IMR-90 (cell line): ENCODE measurements around the gene DPH6. TPM values are rescaled to one million over a fixed set of nuclear protein-coding genes. Genes with fewer than 3 reads are reported as not detected.

Experiments
- ATAC-seq: fragments of 200-7000 bp; cut with Tn5 transposase; 2 replicates; pipeline ENCODE4 v1.9.1; 2020; ENCODE audit warnings: low read depth, mild to moderate bottlenecking, moderate library complexity
- BruUV-seq: library from RNA; stranded (reverse); fragments of 400-500 nt; replicated peaks from 2 replicates; lab custom pipeline; 2021; lab: Mats Ljungman, UMichigan
- CTCF ChIA-PET: fragments of 300-600 bp; formaldehyde crosslinking; extraction: SDS; loops from one replicate; lab custom pipeline; 2021; ENCODE audit warnings: antibody characterized with exemption; lab: Yijun Ruan, JAX
- POLR2A ChIA-PET: fragments of 300-600 bp; sonication (Branson Sonifier 250); formaldehyde crosslinking; loops from one replicate; lab custom pipeline; 2022; ENCODE audit warnings: antibody characterized with exemption; ENCODE audit not compliant: unreplicated experiment; lab: Charles Lee
- DNase-seq: peaks from one replicate; pipeline ENCODE4 v3.0.0; 2013
- H2AFZ ChIP-seq: replicated peaks from 2 replicates; pipeline ENCODE3; 2013; ENCODE audit warnings: low read length, mild to moderate bottlenecking; ENCODE audit not compliant: poor library complexity
- H2AK5ac ChIP-seq: 2 replicates; pipeline ENCODE4 v1.6.1; 2013; ENCODE audit warnings: low read depth, low read length, inconsistent platforms
- H2AK9ac ChIP-seq: replicated peaks from 2 replicates; pipeline ENCODE3; 2013; ENCODE audit warnings: mild to moderate bottlenecking, low read depth, low read length, moderate library complexity; ENCODE audit not compliant: poor library complexity
- H2BK120ac ChIP-seq: 2 replicates; pipeline ENCODE4 v1.6.1; 2013; ENCODE audit warnings: low read depth, low read length, inconsistent platforms
- H2BK15ac ChIP-seq: 3 replicates; pipeline ENCODE4 v1.6.1; 2013; ENCODE audit warnings: low read depth, low read length, inconsistent platforms
- H2BK20ac ChIP-seq: 2 replicates; pipeline ENCODE4 v1.6.1; 2013; ENCODE audit warnings: low read depth, mild to moderate bottlenecking, inconsistent platforms, low read length, moderate library complexity
- H2BK5ac ChIP-seq: 2 replicates; pipeline ENCODE4 v1.6.1; 2013; ENCODE audit warnings: mild to moderate bottlenecking, low read depth, low read length, inconsistent platforms; ENCODE audit not compliant: poor library complexity, severe bottlenecking
- H3K14ac ChIP-seq: replicated peaks from 2 replicates; pipeline ENCODE4 v1.6.1; 2013; ENCODE audit warnings: low read depth, low read length, inconsistent platforms
- H3K18ac ChIP-seq: 2 replicates; pipeline ENCODE4 v1.6.1; 2013; ENCODE audit warnings: low read depth, low read length, control low read depth
- H3K23ac ChIP-seq: 2 replicates; pipeline ENCODE4 v1.6.1; 2013; ENCODE audit warnings: low read depth, low read length, inconsistent platforms
- H3K27ac ChIP-seq: 2 replicates; pipeline ENCODE4 v1.5.1; 2013; ENCODE audit warnings: mild to moderate bottlenecking, control low read depth, low read length; ENCODE audit not compliant: insufficient read depth
- H3K27me3 ChIP-seq: 2 replicates; pipeline ENCODE4 v1.6.1; 2013; ENCODE audit warnings: low read length; ENCODE audit not compliant: control insufficient read depth, insufficient read depth
- H3K36me3 ChIP-seq: 2 replicates; pipeline ENCODE4 v1.6.1; 2013; ENCODE audit warnings: low read length, mixed read lengths; ENCODE audit not compliant: control insufficient read depth, insufficient read depth
- H3K4ac ChIP-seq: 2 replicates; pipeline ENCODE4 v1.6.1; 2013; ENCODE audit warnings: low read depth, low read length, inconsistent platforms
- H3K4me1 ChIP-seq: 2 replicates; pipeline ENCODE4 v1.6.1; 2013; ENCODE audit warnings: low read length, mixed read lengths; ENCODE audit not compliant: control insufficient read depth, insufficient read depth
- H3K4me2 ChIP-seq: 2 replicates; pipeline ENCODE4 v1.6.1; 2013; ENCODE audit warnings: low read depth, mild to moderate bottlenecking, control low read depth, low read length, moderate library complexity
- H3K4me3 ChIP-seq: 2 replicates; pipeline ENCODE4 v1.5.1; 2013; ENCODE audit warnings: low read depth, mild to moderate bottlenecking, control low read depth, low read length, moderate library complexity; ENCODE audit not compliant: insufficient read depth
- H3K56ac ChIP-seq: 2 replicates; pipeline ENCODE4 v1.6.1; 2013; ENCODE audit warnings: low read length, inconsistent platforms; ENCODE audit not compliant: insufficient read depth; ENCODE audit errors: extremely low read depth
- H3K79me1 ChIP-seq, 2 experiments: 2 replicates each; pipeline ENCODE4 v1.6.1; 2013; ENCODE audit warnings: low read length in 2 of 2, inconsistent platforms in 1 of 2, low read depth in 1 of 2
- H3K9ac ChIP-seq: 2 replicates; pipeline ENCODE4 v1.6.1; 2013; ENCODE audit warnings: low read depth, low read length, control low read depth
- H3K9me1 ChIP-seq: 2 replicates; pipeline ENCODE4 v1.6.1; 2013; ENCODE audit warnings: low read length, inconsistent platforms; ENCODE audit not compliant: insufficient read depth
- H3K9me3 ChIP-seq: 2 replicates; pipeline ENCODE4 v1.6.1; 2013; ENCODE audit warnings: low read length; ENCODE audit not compliant: control insufficient read depth, insufficient read depth
- H4K20me1 ChIP-seq: 2 replicates; pipeline ENCODE4 v1.6.1; 2013; ENCODE audit warnings: low read length, inconsistent platforms; ENCODE audit not compliant: insufficient read depth
- H4K5ac ChIP-seq: 2 replicates; pipeline ENCODE4 v1.6.1; 2013; ENCODE audit warnings: mild to moderate bottlenecking, low read depth, low read length, control low read depth
- H4K8ac ChIP-seq, 2 experiments: 2 replicates each; pipeline ENCODE4 v1.6.1; 2013; ENCODE audit warnings: low read depth in 2 of 2, low read length in 2 of 2, control low read depth in 1 of 2, inconsistent platforms in 1 of 2
- H4K91ac ChIP-seq: 2 replicates; pipeline ENCODE4 v1.6.1; 2013; ENCODE audit warnings: low read depth, low read length, inconsistent platforms; ENCODE audit not compliant: insufficient read depth
- CTCF ChIP-seq: conservative IDR thresholded peaks from 2 replicates; pipeline ENCODE4 v1.5.1; 2012; ENCODE audit warnings: mild to moderate bottlenecking, low read depth, low read length, improper control_type of control experiment
- MAZ ChIP-seq: IDR thresholded peaks from 2 replicates; pipeline ENCODE4 v1.6.1; 2012; ENCODE audit warnings: low read depth, mild to moderate bottlenecking, low read length, improper control_type of control experiment, moderate library complexity, borderline replicate concordance
- MXI1 ChIP-seq: IDR thresholded peaks from 2 replicates; pipeline ENCODE4 v1.6.1; 2012; ENCODE audit warnings: low read depth, mild to moderate bottlenecking, low read length, moderate library complexity, borderline replicate concordance
- NFE2L2 ChIP-seq: fragments of 150-350 bp; IDR thresholded peaks from 2 replicates; pipeline ENCODE4 v1.6.1; 2016; ENCODE audit warnings: low read depth, mild to moderate bottlenecking, low read length
- SMC3 ChIP-seq: fragments of 150-350 bp; IDR thresholded peaks from 2 replicates; pipeline ENCODE4 v1.6.1; 2016; ENCODE audit warnings: low read depth, mild to moderate bottlenecking, antibody characterized with exemption, low read length, moderate library complexity
- WGBS, 2 experiments: methylation state at CpG; one replicate each; pipeline versions ENCODE4 v1.1.5 to v1.1.7; 2013; ENCODE audit warnings: missing lambda C conversion rate in 2 of 2; ENCODE audit not compliant: insufficient read length in 1 of 2; ENCODE audit errors: extremely low coverage in 2 of 2; 5-methylcytosine and 5-hydroxymethylcytosine counted together
- dilution Hi-C: fragments of 300-500 bp; cut with HindIII; formaldehyde crosslinking; loops from one replicate; pipeline ENCODE4 v1.14.3; 2018; ENCODE audit warnings: low sequenced_read_pairs; ENCODE audit not compliant: unreplicated experiment
- in situ Hi-C: fragments of 300-500 bp; cut with MboI; formaldehyde crosslinking; loops from 3 replicates; pipeline ENCODE4 v1.14.3; 2019; ENCODE audit warnings: low sequenced_read_pairs, inconsistent platforms, mixed read lengths
- intact Hi-C: fragments of 100-400 bp; cut with micrococcal nuclease; formaldehyde crosslinking; loops from 2 replicates; pipeline ENCODE4 v1.10.0; 2022
- polyA plus RNA-seq, 3 experiments: library from polyadenylated mRNA; depleted of rRNA; stranded (reverse); fragments of >200 nt; gene quantifications; 2 replicates each; pipeline ENCODE4 v1.2.3, GENCODE V29; 2012; ENCODE audit warnings: low replicate concordance in 1 of 3
- total RNA-seq: library from RNA; depleted of rRNA; stranded (reverse); fragments of >200 nt; gene quantifications from 2 replicates; pipeline ENCODE4 v1.2.3, GENCODE V29; 2012

Gene DPH6
- total and polyA plus RNA-seq, 2 of the 4 experiments (the other 2 are of a cell fraction): 6.1 to 8.1 TPM

GRCh38 chr15:35490511-35490910, 55.5 kb downstream of the DPH6 start:
- Histone ChIP-seq H3K27me3 (no peaks in the 10 kb centered on the region), H2BK20ac (no peak overlapping the region), H3K4ac (no peak overlapping the region), H4K5ac (no peak overlapping the region), H3K23ac (no peak overlapping the region), H3K14ac (no peak overlapping the region), H3K4me2 (no peak overlapping the region), H3K56ac (no peak overlapping the region), H3K79me1 (no peaks in the 10 kb centered on the region; a peak in 1 of 4 replicates), H2BK5ac (no peak overlapping the region), H4K20me1 (no peaks in the 10 kb centered on the region), H4K91ac (no peak overlapping the region), H3K18ac (no peak overlapping the region), H3K9me3 (peaks cover 3% of the 10 kb centered on the region; the same call in 1 of the 2 replicates), H3K36me3 (0 out of 2 replicates have a peak, but pooled peaks cover 1% of the 10 kb centered on the region), H2AFZ (no peak overlapping the region), H4K8ac (no peak overlapping the region), H3K4me3 (no peak overlapping the region), H2BK15ac (no peak overlapping the region), H3K4me1 (no peaks in the 10 kb centered on the region), H3K9ac (no peak overlapping the region), H3K27ac (no peak overlapping the region), H2AK5ac (no peak overlapping the region), H2AK9ac (no peak overlapping the region), H3K9me1 (no peaks in the 10 kb centered on the region), H2BK120ac (no peak overlapping the region)
- CTCF ChIA-PET: no interaction called here
- WGBS, 2 experiments: no CpG with 5 or more reads among the region's 4 CpGs
- dilution Hi-C loops (no loop called here), intact Hi-C loops (no loop called here), in situ Hi-C loops (no loop called here)
- BruUV-seq: no TSS peak
- POLR2A ChIA-PET: no interaction called here
- ATAC-seq: no peak
- DNase-seq: no peak
- TF ChIP-seq MXI1: no peak
- no peak for TF ChIP-seq SMC3
- no peak for TF ChIP-seq CTCF
- TF ChIP-seq MAZ: no peak
- TF ChIP-seq NFE2L2: no peak
